ENCODE measurements around the gene SDK1. TPM values are rescaled to one million over a fixed set of nuclear protein-coding genes. Genes with fewer than 3 reads are reported as not detected.
A peak's percentile ranks its signal among the peaks of the same experiment; 100 is the strongest.

SDK1 gene
- total and polyA plus RNA-seq, 2 of the 8 experiments (the other 6 are each of a cell fraction or from before 2014, with no cell fraction given) = 3.3 to 7.2 TPM

- no peak overlapping the region for H3K56ac ChIP-seq (replicated peaks; ENCODE audit: insufficient read length, low read depth, low read length)
- no peak overlapping the region for H2AFZ ChIP-seq (ENCODE audit: low read length)
- no peak for FAIRE-seq
- no peak overlapping the region for H2BK15ac ChIP-seq (ENCODE audit: low read length)
- ChIA-PET CTCF (ENCODE audit: partially characterized antibody) (interaction anchor here (1.1 to 2.6 kb wide), 3 partner anchors 14 to 63 kb away, joined by 3 to 10 read pairs (median 3); no protein-coding TSS in a partner anchor), POLR2A (ENCODE audit: partially characterized antibody) (no interaction called here)
- peaks cover 0 to 6% (median 3%) of the 10 kb centered on the region in 4 experiments; a peak in 2 of 7 replicates for H3K4me1 ChIP-seq (replicated peaks in 1 of 4; ENCODE audit: control insufficient read depth in 3 of 4, insufficient read depth in 4 of 4, low read length in 3 of 4)
- H2BK120ac ChIP-seq (replicated peaks; ENCODE audit: low read depth, low read length) = no peak overlapping the region
- no peak overlapping the region for H2BK20ac ChIP-seq (ENCODE audit: low read length)
- WGBS, 2 experiments (ENCODE audit: extremely low coverage in 1 of 2, insufficient coverage in 1 of 2, insufficient read length in 1 of 2, insufficient replicate concordance in 2 of 2, low coverage in 1 of 2, low lambda C conversion rate in 2 of 2, missing lambda C conversion rate in 1 of 2) = 96% methylated on average over 13 of the region's 14 CpGs; no CpG with 5 or more reads in 1 of the 2 experiments
- H3K23ac ChIP-seq (ENCODE audit: insufficient read length) = no peak overlapping the region
- DNase-seq (ENCODE audit: low read depth in 1 of 2, low spot score in 2 of 2) = no peak
- no peak overlapping the region for H2BK12ac ChIP-seq (ENCODE audit: low read depth, low read length)
- TF ChIP-seq MAX (IDR thresholded peaks at IDR 0.05) (no peak), BCL11A (IDR thresholded peaks at IDR 0.05; ENCODE audit: low read depth in 2 of 2, low read length in 2 of 2) (no peak), EP300 (IDR thresholded peaks at IDR 0.05; ENCODE audit: borderline replicate concordance in 1 of 2, low read depth in 2 of 2, low read length in 2 of 2) (no peak), YY1 (IDR thresholded peaks at IDR 0.05; ENCODE audit: low read depth, low read length) (no peak), ZNF274 (IDR thresholded peaks at IDR 0.05; ENCODE audit: borderline replicate concordance, extremely low read depth, low read length) (no peak), TAF1 (IDR thresholded peaks at IDR 0.05; ENCODE audit: low read depth, low read length) (no peak), E2F6 (IDR thresholded peaks at IDR 0.05) (no peak), TCF12 (IDR thresholded peaks at IDR 0.05; ENCODE audit: low read depth, low read length) (no peak), CBX5 (IDR thresholded peaks at IDR 0.05; ENCODE audit: low read depth, low read length) (no peak), ATF2 (IDR thresholded peaks at IDR 0.05; ENCODE audit: low read length) (no peak)
- H4K5ac ChIP-seq (ENCODE audit: insufficient read length, low read depth, low read length) = no peak overlapping the region
- no peak overlapping the region for H4K91ac ChIP-seq (replicated peaks; ENCODE audit: insufficient read length, low read length)
- no peaks in the 10 kb centered on the region for H3K27me3 ChIP-seq (replicated peaks in 1 of 4; ENCODE audit: control insufficient read depth in 3 of 4, extremely low read depth in 1 of 4, insufficient read depth in 3 of 4, low read length in 3 of 4)
- no peaks in the 10 kb centered on the region for H3K23me2 ChIP-seq (ENCODE audit: low read depth, low read length)
- no peaks in the 10 kb centered on the region for H4K20me1 ChIP-seq (replicated peaks in 1 of 2; ENCODE audit: control insufficient read depth in 1 of 2, insufficient read depth in 2 of 2, low read length in 2 of 2)
- H3K4me2 ChIP-seq (ENCODE audit: insufficient read depth in 1 of 2, low read depth in 2 of 2, low read length in 2 of 2) = no peak overlapping the region
- H2AK5ac ChIP-seq (ENCODE audit: low read depth, low read length) = no peak overlapping the region
- H3K18ac ChIP-seq (ENCODE audit: extremely low read depth, low read length) = no peak overlapping the region
- no peak overlapping the region for H3K14ac ChIP-seq (ENCODE audit: insufficient read length)
- H3K9ac ChIP-seq (replicated peaks in 1 of 4; ENCODE audit: extremely low read depth in 1 of 4, low read depth in 3 of 4, low read length in 3 of 4) = no peak overlapping the region
- H4K8ac ChIP-seq (ENCODE audit: extremely low read depth, insufficient read depth, low read length) = peak overlapping the region; percentile 2; the same call in 1 of the 2 replicates
- no peaks in the 10 kb centered on the region for H3K79me1 ChIP-seq (ENCODE audit: low read depth, low read length)
- no peaks in the 10 kb centered on the region for H3K79me2 ChIP-seq (ENCODE audit: control insufficient read depth in 1 of 2, insufficient read depth in 2 of 2, low read length in 2 of 2)
- H3K4me3 ChIP-seq (ENCODE audit: extremely low read depth in 1 of 4, insufficient read depth in 2 of 4, low read depth in 3 of 4, low read length in 4 of 4) = no peak overlapping the region
- no peaks in the 10 kb centered on the region for H3K9me3 ChIP-seq (ENCODE audit: insufficient read depth in 2 of 2, low read depth in 1 of 2, low read length in 1 of 2)
- H3K36me3 ChIP-seq (ENCODE audit: control insufficient read depth in 2 of 4, insufficient read depth in 4 of 4, low read length in 3 of 4) = no peaks in the 10 kb centered on the region
- no peak overlapping the region for H3K27ac ChIP-seq (ENCODE audit: low read depth, low read length)
- no peak overlapping the region for H2BK5ac ChIP-seq (ENCODE audit: low read depth, low read length)
- no peak overlapping the region for H3K4ac ChIP-seq (replicated peaks; ENCODE audit: insufficient read length, low read depth, low read length)
Observed at GRCh38 chr7:4162884-4163564, 862.0 kb downstream of the SDK1 start.
